Measurements from ENCODE around the gene PDP2. TPM values are rescaled to one million over a fixed set of nuclear protein-coding genes. Genes with fewer than 3 reads are reported as not detected.
A peak's percentile ranks its signal among the peaks of the same experiment; 100 is the strongest.

The PDP2 gene
- total and polyA plus RNA-seq, 9 of the 15 experiments (the other 6 are each of a cell fraction or from before 2014, with no cell fraction given), result 2.5 to 24.3 (median 7.2) TPM

DNA sequence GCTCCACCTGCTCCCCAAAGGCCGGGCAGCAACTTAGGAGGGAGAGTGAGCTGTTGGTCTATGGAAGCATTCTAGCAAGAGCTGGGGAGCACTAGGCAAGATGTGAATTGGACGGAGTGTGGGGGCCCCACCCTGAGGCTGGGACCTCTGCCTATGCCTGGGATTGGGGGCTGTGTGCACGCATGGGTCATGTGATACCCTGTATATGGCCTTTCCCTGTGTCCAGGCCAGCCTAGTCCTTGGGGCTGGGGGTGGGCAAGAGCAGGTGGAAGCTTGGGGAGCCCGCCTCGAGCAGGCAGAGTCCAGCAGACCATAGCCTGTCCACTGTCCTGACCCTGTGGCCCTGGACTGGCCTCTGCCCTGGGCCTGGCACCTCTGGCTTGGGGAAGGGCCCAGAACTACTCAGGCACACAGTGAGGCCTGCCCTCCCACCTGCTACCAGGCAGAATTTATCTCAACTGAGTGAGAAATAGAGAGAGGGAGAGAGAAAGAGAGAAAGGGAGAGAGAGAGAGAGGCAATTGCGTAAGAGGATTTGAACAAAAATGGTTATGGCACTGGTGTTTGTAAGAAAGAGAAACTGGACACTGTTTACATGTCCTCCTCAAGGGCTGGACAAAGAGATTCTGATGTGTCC lies 19.1 kb downstream of the PDP2 start (continued):
- TF ChIP-seq USF1 (CRISPR knock-in tag; IDR thresholded peaks at IDR 0.05) (peak; percentile 64), NCOR1 (IDR thresholded peaks at IDR 0.05) (no peak), THRA (IDR thresholded peaks at IDR 0.05) (no peak), ZNF3 (CRISPR knock-in tag; IDR thresholded peaks at IDR 0.05) (no peak), GMEB1 (CRISPR knock-in tag; IDR thresholded peaks at IDR 0.05) (no peak), LARP7 (IDR thresholded peaks at IDR 0.05) (no peak), ZNF143 (CRISPR knock-in tag; IDR thresholded peaks at IDR 0.05) (no peak), SAFB2 (IDR thresholded peaks at IDR 0.05; ENCODE audit: borderline replicate concordance, low read depth, low read length, severe bottlenecking) (no peak), ESRRA (IDR thresholded peaks at IDR 0.05; ENCODE audit: borderline replicate concordance, low read depth) (no peak), HNRNPH1 (optimal IDR thresholded peaks at IDR 0.05; ENCODE audit: low read depth, low read length) (no peak), MLX (CRISPR knock-in tag; conservative IDR thresholded peaks at IDR 0.05) (0 out of 4 replicates have a peak, but pooled peaks of 1 of the 2 experiments have one; percentile 14), HDGF (IDR thresholded peaks at IDR 0.05) (peak; percentile 46), CREBBP (IDR thresholded peaks at IDR 0.05; ENCODE audit: low read depth, low read length) (no peak), ZBTB9 (CRISPR knock-in tag; IDR thresholded peaks at IDR 0.05) (no peak; the same call in none of the 2 replicates), ZNF695 (CRISPR knock-in tag; IDR thresholded peaks at IDR 0.05) (no peak), RCOR1 (IDR thresholded peaks at IDR 0.05; ENCODE audit: borderline replicate concordance in 1 of 2, low read depth in 2 of 2, low read length in 2 of 2) (no peak)
- TF ChIP-seq, protein P1, sequence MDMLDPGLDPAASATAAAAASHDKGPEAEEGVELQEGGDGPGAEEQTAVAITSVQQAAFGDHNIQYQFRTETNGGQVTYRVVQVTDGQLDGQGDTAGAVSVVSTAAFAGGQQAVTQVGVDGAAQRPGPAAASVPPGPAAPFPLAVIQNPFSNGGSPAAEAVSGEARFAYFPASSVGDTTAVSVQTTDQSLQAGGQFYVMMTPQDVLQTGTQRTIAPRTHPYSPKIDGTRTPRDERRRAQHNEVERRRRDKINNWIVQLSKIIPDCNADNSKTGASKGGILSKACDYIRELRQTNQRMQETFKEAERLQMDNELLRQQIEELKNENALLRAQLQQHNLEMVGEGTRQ (CRISPR knock-in tag; IDR thresholded peaks at IDR 0.05), result peak; percentile 5; the same call in 1 of the 2 replicates
- TF ChIP-seq, protein P2, sequence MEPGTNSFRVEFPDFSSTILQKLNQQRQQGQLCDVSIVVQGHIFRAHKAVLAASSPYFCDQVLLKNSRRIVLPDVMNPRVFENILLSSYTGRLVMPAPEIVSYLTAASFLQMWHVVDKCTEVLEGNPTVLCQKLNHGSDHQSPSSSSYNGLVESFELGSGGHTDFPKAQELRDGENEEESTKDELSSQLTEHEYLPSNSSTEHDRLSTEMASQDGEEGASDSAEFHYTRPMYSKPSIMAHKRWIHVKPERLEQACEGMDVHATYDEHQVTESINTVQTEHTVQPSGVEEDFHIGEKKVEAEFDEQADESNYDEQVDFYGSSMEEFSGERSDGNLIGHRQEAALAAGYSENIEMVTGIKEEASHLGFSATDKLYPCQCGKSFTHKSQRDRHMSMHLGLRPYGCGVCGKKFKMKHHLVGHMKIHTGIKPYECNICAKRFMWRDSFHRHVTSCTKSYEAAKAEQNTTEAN (CRISPR knock-in tag; IDR thresholded peaks at IDR 0.05), result no peak

Data from K562 (cell line).